Inferior parietal cortex (tissue), 1 donor: ENCODE measurements around the gene NEMP1.
"Not testable (repeated sequence)": the region's sequence is repeated elsewhere in the genome, so short reads cannot be mapped to it uniquely, and the experiment has no call there.

Experiments used
- DNase-seq: peaks from one replicate; pipeline ENCODE4 v3.0.0-alpha.2; 2016; ENCODE audit errors: extremely low spot score

NEMP1 gene

GRCh38 chr12:57029457-57029856, 49.1 kb downstream of the NEMP1 start:
- DNase-seq: no peak

GRCh38 chr12:57027805-57028153, 50.8 kb downstream of the NEMP1 start:
- DNase-seq: no peak

GRCh38 chr12:57027011-57027804, 51.4 kb downstream of the NEMP1 start:
- DNase-seq: no peak

GRCh38 chr12:57025196-57025595, 53.4 kb downstream of the NEMP1 start:
- no peak for DNase-seq

GRCh38 chr12:57022324-57022723, 56.3 kb downstream of the NEMP1 start:
- not testable (repeated sequence) for DNase-seq

- DNase-seq: no peak
Measured at GRCh38 chr12:57019983-57020719, 58.4 kb downstream of the NEMP1 start.

- DNase-seq: no peak
Measured at GRCh38 chr12:57018906-57019305, 59.7 kb downstream of the NEMP1 start.

DNA sequence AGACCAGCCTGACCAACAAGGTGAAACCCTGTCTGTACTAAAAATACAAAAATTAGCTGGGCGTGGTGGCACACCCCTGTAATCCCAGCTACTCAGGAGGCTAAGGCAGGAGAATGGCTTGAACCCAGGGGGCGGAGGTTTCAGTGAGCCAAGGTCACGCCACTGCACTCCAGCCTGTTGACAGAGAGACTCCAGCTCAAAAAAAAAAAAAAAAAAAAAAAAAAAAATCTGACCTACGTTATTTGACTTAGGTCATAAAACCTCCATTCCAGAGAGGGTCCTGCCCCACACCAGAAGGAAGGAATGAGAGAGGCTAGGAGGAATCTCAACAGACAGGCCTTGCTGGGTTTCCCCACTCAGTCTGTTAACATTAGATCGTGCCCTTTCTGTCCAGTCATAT, 60.2 kb downstream of the NEMP1 start:
- not testable (repeated sequence) for DNase-seq

DNA sequence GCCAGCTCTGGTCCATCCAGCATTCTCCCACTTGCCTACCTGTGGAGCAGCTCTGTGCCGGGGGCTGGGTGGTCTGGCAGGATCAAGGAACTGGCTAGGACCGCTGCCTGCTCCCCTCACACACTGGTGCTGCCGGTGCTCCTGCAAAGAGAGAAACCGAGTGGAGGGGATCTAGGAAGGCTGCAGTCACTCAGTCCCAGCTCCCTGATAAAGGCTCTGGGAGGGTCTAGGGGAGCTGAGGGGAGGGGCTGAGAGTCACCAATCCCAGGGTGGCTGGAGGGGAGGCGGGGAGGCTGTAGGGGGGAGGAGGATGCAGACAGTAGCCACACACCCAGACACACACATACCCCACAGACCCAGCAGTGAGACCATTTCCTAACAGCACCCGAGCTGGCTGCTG, 62.2 kb downstream of the NEMP1 start, which contains the start of gene TAC3:
TAC3 (minus strand) TSS at position 182 of the 400 bp plus-strand sequence. CDS start 732 bp downstream, outside the sequence.
- DNase-seq: no peak

DNA sequence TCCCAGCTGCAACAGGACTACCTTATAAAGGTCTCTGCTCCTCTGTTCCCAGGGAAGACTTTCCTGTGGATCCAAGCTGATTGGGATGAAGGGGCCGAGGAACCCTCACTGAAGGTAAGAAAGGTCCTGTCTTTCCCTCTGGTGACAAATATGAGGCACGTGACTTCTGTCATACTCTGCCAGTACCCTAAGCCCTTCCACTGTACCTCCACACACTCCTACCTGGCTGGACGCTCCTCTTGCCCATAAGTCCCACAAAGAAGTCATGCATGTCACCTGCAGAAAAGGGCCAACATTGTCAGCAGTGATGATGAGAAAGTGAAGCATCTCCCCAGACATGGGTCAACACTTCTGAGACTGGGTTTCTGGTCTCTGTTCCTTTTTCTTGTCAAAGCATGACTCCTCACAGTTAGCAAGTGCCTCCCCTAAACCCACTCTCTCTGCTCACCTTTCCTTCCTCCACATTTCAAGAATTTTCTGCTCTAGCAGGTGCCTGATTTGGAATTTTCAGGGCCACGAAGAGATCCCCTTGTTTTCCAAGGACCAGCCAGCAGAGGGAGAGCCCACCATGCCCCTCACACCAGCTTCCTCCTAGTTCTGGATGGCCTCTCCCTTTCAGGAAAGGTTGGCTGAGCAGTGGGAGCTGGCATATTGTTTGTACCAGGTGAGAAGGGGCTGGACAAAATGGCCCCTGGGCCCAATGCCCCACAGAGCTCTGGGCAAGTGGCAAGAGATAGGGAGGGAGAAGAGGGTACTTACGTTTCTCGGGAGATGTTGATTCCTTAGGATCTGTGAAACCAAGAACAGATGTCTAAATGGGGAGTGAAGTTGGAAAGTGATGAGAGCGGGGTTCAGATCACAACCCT, 65.8 kb downstream of the NEMP1 start:
- DNase-seq: no peak

DNA sequence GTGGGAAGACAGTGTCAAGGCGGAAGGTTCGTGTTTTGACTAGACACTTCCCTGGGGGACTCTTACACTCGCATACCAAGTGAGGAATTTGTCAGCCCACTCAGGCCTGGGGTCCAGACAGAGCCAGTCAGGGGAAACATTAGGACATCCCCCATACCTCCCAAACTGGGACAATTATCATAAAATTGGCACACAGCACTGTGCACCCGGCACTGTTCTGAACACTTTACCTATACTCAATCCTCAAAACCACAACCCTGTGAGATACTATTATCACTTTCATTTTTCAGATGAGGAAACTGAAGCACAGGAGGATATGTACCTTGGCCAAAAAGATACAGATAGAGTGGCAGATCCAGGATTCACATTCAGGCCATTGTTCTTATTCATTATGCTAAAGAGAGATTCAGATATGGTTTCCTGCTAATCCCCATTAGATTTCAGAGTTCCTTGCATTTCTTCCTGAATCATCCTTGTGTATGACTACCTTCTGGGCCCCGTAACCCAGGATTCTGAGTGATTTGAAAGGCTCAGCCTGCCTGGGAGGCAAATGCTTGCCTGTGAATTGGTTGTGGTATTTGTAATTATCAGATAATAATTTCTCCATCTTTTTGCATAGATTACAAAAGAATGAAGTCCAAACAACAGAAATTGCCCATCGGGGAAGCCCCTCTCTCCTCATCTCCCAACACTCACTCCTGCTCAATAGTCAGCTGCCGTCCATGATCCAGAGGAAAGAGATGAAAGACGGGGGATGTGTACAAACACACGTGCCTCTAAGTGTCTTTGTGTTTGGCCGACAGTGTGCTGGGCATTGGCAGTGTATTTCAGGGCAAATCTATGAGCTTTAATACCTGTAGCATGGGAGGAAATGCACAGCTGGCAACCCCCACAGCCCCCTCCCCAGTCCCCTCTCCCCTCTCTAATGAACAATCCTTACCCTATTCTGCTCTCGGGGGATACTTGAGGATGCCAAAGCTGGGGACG, 66.9 kb downstream of the NEMP1 start:
- DNase-seq: no peak

DNA sequence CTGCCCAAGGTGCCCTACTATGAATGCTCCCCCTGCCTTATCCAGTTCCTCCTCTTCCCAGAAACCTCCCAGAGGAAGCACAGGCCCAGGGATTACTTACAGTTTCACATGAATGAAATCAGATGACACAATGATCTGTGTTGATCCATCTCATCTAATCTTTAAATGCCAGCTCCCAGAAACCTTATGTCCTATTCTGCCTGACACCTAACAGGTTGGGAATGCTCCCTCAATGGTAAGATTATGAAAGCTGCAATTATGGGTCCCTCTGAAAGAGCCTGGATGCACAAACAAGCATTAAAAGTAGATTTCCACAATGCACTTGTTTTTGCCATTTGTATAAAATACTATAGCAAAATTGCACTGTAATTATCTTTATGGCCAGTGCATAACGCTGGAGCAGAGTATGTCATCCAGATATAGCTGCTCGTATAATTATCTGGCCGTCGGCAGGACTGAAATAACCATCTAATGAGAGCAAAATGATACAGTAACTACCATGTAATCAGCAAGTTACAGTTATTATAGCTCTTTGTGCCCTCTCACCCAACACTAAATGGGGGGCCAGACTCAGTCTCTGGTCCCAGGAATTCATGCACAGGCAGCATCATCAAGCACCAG, 67.9 kb downstream of the NEMP1 start:
- DNase-seq: no peak

DNA sequence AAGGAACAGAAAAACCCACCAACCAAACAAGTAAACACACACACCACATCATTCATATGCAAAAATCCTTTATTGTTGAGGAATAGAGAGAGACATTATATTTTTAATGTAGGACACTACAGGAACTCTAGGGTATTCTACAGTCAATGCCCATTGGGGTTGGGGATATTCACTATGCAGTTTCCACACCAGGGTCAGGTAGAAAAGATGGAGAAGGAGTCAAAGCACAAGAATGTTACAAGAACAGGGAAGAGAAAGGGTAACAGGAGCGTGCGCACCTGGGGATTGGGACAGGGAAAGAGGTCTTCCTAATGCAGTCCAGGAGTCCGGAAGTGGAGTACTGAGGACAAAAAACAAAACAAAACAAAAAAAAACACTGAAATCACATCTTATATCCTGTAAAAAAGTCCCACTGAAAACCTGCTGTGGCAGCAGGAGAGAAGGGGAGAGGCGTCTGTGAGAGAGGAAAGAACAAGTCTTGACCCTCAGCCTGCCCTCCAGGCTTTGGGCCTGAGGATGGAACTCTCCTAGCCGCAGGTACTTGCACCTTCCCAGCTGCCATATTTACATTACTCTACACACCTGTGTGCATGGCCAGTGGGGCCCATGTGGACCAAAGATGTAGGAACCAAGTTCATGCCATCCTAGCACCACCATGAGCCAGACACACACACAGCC, 68.5 kb downstream of the NEMP1 start:
- no peak for DNase-seq

DNA sequence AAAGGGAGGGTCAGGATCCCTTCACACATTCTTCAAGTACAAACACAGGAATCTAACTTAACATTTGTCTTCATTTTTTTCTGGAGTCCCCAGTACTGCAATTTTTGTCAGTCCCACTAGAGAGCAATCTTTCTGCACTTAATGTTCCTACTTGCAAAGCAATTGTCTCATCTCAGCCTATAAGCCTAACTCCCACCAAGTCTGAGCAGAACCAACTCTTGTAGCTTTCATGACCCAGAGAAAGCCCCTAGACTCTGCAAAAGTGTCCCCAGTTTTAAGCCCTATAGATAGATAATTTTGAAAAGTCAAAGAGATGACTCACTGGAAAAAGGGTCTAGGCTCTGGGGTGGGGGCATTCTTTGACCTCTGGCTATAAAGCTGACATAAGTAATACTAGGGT, 70.4 kb downstream of the NEMP1 start:
- DNase-seq: peak; percentile 66

DNA sequence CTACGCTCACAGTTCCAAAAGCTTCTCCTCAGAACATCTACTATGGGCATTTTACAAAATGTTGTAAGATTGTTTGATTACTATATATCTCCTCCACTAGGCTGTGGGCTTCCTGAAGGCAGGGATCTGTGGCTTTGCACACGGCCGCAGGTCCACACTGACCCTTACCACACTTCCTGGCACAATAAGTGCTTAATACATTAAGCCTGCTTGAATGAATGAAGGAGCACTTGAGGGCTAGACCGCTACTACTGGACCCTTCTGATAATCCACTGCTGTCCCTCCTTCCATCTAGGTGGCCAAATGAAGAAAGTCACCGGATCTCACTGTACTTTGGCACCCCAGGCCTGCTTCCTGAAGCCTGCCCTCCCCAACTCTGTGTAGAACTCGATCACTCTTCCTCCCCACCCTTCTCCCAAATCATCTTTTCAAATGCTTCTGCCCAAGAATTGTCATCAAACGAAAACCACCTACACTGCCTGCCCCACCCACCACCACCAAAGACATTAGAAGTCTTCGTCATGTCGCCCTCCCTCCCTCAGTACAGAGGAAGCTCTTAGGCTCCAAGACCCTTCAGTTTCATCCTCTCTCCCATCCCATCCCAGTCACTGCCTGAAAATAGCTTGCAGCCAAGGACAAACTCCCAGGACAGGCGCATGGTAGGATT, 71.6 kb downstream of the NEMP1 start:
- DNase-seq: no peak

GRCh38 chr12:57005980-57006808, 72.4 kb downstream of the NEMP1 start, which contains the start of gene ZBTB39:
TSS of gene ZBTB39 (minus strand) at chr12:57006546. CDS start at chr12:57004917, 1,629 bp downstream.
- DNase-seq: peak; percentile 33
